Measurements from ENCODE around the gene TRIM46. TPM values are rescaled to one million over a fixed set of nuclear protein-coding genes. Genes with fewer than 3 reads are reported as not detected.
A peak's percentile ranks its signal among the peaks of the same experiment; 100 is the strongest.

The TRIM46 gene
- total and polyA plus RNA-seq, 2 of the 13 experiments (the other 11 are each of a cell fraction or from before 2014, with no cell fraction given), result 0.04 to 0.09 TPM

- TF ChIP-seq ARID3A (IDR thresholded peaks at IDR 0.05; ENCODE audit: low read depth, low read length) (peak; percentile 87), ZC3H4 (CRISPR knock-in tag; IDR thresholded peaks at IDR 0.05; ENCODE audit: borderline replicate concordance) (no peak; the same call in 1 of the 2 replicates), CBX2 (IDR thresholded peaks at IDR 0.05; ENCODE audit: low read depth, low read length) (no peak), CBX2 (CRISPR knock-in tag; IDR thresholded peaks at IDR 0.05; ENCODE audit: low read depth) (no peak), ZNF639 (CRISPR knock-in tag; conservative IDR thresholded peaks at IDR 0.05) (peak; percentile 60; the same call in 1 of the 2 replicates), CEBPB (IDR thresholded peaks at IDR 0.05; ENCODE audit: borderline replicate concordance, low read depth, low read length) (peak; percentile 98), FOXP4 (CRISPR knock-in tag; IDR thresholded peaks at IDR 0.05) (peak; percentile 96), FOXK1 (CRISPR knock-in tag; IDR thresholded peaks at IDR 0.05; ENCODE audit: borderline replicate concordance, low read depth) (peak; percentile 98), E2F5 (CRISPR knock-in tag; conservative IDR thresholded peaks at IDR 0.05) (0 out of 2 replicates have a peak, but pooled peaks have one; percentile 10), SIX1 (CRISPR knock-in tag; IDR thresholded peaks at IDR 0.05; ENCODE audit: borderline replicate concordance) (no peak), ZNF564 (CRISPR knock-in tag; IDR thresholded peaks at IDR 0.05) (no peak; the same call in 1 of the 2 replicates), FOXO4 (CRISPR knock-in tag; conservative IDR thresholded peaks at IDR 0.05) (no peak), ZNF790 (CRISPR knock-in tag; IDR thresholded peaks at IDR 0.05; ENCODE audit: borderline replicate concordance) (no peak; the same call in 1 of the 2 replicates), RFX1 (IDR thresholded peaks at IDR 0.05) (no peak), NBN (conservative IDR thresholded peaks at IDR 0.05) (no peak), ZEB1 (IDR thresholded peaks at IDR 0.05; ENCODE audit: insufficient replicate concordance, low read depth) (no peak), ZBTB2 (CRISPR knock-in tag; IDR thresholded peaks at IDR 0.05; ENCODE audit: low read depth) (peak; percentile 83), ZNF317 (CRISPR knock-in tag; IDR thresholded peaks at IDR 0.05) (peak; percentile 77), TARDBP (CRISPR knock-in tag; IDR thresholded peaks at IDR 0.05) (peak; percentile 94)
These were observed 46.3 kb upstream of the TRIM46 start, which contains the start of gene EFNA1 (continued) for GRCh38 chr1:155127105-155127966.
